Vagina (tissue), 2 donors: Measurements from ENCODE around the gene HOXB3.

Experiments used
- CTCF ChIP-seq, 3 experiments: fragments of 450-650 bp in 2 of 3; fragments of 200-600 bp in 1 of 3; sonication (generic) in 1 of 3; IDR thresholded peaks; one replicate each; pipeline ENCODE4 v1.5.1; 2017 to 2019; ENCODE audit warnings: antibody characterized with exemption in 3 of 3, mild to moderate bottlenecking in 2 of 3, moderate library complexity in 2 of 3
- POLR2A ChIP-seq, 2 donors: fragments of 450-650 bp; IDR thresholded peaks; one replicate each; pipeline ENCODE4 v1.6.1; 2017; ENCODE audit warnings: antibody characterized with exemption in 2 of 2, mild to moderate bottlenecking in 2 of 2, moderate library complexity in 2 of 2

- TF ChIP-seq CTCF (IDR thresholded peaks at IDR 0.05) = no peak
- TF ChIP-seq POLR2A (IDR thresholded peaks at IDR 0.05) = no peak
Measured at GRCh38 chr17:48588528-48588927, 1.5 kb downstream of the HOXB3 start.
